HG02642 (cell line): ENCODE measurements around the gene MBLAC1.

ENCODE experiments used
- ATAC-seq: cut with Tn5 transposase; IDR thresholded peaks from one replicate; pipeline ENCODE4 v1.9.1; 2021; ENCODE audit warnings: mild to moderate bottlenecking; ENCODE audit not compliant: unreplicated experiment, poor library complexity

MBLAC1 gene

DNA sequence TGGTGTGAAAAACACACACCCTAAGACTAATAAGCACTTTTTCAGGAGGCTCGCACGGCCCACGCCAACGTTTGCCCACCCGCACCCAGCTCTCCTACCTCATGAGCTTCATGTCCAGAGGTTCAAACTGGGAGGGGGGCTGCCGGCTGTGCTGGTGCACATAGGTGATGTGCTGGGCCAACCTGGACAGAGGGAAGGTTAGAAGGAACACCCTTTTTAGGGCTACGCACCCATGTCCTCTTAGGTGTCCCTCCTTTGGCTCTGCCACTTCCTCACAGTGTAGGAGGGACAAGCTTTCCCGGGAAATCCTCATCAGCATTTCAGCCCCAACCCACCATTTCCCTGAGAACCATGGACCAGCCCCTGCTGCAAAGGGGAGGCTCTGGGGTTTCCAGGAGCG is 31.5 kb upstream of the MBLAC1 start:
- ATAC-seq = no peak

DNA sequence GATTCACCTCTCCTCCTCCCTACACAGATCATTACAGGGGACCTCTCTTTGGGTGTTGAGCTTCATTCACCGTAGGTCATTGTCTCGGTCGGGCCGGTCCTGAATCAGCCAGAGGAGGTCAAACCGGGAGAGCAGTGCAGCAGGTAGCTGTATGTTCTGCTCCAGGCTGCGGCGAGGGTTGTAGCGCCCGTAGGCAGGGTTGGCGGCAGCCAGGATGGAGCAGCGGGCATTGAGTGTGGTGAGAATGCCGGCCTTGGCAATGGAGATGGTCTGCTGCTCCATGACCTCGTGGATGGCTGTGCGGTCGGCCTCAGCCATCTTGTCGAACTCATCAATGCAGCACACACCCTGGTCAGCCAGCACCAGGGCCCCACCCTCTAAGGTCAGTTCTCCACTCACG is 31.1 kb upstream of the MBLAC1 start:
- no peak for ATAC-seq

DNA sequence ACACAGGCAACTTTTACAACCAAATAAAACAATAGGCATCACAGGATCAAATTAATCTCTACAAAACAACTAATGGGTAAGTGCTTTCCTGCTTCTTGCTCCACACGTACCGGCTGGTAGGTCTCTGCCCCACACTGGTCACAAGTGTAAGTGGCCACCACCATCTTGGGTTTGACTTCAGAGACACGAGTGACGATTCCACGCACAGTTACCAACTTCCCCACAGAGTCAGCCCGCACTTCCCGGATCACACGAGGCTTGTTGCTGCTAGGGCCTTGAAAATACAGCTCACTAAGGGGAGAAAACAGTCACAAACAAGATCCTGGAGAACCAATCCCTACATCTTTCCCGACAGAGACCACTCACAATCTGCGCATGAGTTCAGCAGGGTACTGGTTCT is 27.9 kb upstream of the MBLAC1 start:
- no peak for ATAC-seq

DNA sequence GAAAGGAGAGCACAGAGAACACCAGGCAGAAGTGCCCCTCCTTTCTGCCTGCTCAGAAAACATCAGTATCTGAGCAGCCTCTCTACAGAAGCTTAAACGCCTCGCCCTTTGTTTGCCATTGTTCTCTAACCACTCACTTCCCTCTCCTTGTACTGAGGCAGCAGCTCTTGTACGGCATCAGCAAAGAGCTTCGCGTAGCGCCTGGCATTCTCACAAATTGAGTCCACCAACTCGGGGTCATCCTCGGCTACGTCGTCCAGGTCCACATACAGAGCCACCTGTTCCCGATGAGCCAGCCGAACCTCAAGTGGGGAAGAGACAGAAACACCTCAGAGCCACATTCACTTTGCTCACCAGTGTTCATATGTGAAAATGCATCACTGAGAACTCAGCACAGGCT is 27.3 kb upstream of the MBLAC1 start:
- no peak for ATAC-seq

DNA sequence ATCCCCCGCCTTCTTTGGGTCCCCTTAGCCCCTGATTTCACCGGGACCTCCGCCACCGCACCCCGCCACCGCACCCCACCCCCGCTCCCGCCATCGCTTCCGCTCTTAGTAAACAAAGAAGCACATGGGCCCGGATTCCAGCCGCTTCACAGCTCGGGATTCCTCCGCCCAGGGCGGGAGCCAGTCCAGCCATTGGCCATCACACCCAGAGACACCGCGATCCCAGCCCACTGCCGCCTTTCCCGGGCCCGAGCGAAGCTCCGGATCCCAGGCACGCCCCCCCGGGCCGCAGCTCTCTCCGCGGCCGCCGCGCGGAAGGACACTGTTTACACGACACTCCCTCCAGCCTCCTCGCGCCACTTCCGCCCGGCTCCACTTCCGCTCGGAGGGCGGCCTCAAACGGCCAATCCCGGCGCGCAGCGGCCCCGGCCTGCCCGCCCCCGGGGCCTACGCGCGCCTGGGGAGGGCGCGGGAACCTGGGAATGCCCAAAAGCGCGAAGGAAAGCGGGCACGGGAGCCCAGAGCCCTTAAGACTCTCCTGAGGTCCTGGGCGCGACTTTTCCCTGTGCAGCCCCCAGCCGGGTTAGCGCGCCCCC is 26.2 kb upstream of the MBLAC1 start:
- ATAC-seq = peak; percentile 73

DNA sequence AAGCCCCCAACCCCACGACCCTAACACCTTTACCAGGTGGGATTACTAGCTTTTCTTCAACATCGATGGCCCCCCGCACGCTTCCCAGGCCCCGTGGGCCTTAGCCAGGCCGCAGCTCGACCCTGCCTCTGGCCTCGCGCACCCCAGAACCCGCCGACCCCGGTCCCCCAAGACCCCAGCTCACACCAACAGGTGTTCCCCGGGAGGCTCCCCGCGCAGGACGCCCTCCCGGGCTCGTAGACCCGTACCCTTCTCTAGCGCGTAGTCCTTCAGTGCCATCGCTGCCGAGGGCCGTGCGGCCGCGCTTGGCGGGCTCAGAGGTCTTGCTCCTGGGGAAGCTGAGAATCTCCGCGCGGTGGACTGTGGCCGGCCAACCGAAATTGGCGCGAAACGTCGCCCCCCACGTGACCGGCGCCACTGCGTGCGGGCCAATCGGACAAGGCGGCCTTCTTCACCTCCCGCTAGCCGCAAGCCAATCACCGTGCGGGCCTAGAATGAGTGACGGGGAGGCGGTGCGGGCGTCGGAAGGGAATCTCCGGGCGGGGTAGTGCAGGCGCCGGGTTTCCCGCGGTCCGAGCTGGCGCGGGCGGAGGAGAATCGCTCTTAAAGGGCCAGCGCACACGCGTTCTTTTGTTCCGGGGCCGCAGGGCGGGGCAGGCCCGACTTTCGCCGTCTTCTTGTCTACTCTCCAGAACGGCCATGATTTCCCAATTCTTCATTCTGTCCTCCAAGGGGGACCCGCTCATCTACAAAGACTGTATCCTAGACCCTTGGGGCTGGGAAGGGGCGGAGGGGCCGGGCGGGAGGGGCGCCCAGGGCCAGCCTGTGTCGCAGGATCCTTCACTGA is 25.5 kb upstream of the MBLAC1 start, which contains the start of the genes AP4M1 and MCM7:
TSS of gene AP4M1 (plus strand) at position 628 of the 847 bp plus-strand sequence. CDS start at position 700, 72 bp downstream.
TSS of gene MCM7 (minus strand) at position 382 of the 847 bp plus-strand sequence. CDS start at position 279, 103 bp downstream.
- peak; percentile 85 for ATAC-seq

DNA sequence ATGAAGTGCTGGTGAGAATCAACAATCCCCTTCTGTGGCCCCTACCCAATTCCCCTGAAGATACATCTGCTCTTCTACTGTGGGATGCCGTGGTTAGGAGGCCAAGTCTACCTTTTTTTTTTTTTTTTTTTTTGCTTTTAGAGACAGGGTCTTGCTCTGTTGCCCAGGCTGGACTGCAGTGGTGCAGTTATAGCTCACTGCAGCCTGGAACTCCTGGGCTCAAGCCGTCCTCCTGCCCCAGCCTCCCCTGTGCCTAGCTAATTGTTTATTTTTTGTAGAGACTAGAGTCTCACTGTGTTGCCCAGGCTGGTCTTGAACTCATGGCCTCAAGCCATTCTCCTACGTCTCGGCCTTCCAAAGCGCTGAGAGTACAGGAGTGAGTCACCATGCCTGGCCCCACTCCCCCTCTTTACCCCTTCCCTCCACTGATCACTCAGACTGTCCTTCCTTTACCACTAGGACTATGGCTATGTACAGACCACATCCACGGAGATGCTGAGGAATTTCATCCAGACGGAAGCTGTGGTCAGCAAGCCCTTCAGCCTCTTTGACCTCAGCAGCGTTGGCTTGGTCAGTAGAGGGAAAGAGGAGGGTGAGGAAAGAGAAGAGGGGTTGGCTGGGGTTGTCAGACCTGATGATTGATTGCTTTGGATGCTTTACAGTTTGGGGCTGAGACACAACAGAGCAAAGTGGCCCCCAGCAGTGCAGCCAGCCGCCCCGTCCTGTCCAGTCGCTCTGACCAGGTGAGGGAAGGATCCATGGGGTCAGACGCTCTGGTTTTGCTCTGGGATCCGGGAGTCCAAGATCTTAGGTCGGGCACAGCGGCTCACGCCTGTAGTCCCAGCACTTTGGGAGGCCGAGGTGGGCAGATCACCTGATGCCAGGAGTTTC is 23.6 kb upstream of the MBLAC1 start:
- ATAC-seq = no peak

DNA sequence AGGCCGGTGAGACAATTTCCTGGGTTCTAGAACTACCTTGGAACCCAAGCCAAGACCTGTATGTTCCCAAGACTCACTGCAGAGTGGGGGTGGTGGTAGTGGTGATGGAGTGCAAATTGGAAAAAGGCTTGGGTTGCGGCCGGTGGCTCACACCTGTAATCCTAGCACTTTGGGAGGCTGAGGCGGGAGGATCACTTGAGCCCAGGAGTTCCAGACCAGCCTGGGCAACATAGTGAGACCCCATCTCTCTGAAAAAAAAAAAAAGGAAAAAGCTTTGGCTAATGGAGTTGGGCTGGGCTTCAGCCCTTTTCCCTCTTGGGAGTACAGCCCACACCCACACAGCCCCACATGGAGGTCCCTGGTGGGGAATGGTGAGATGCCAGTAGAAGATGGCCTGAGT is 21.2 kb upstream of the MBLAC1 start:
- ATAC-seq = no peak

DNA sequence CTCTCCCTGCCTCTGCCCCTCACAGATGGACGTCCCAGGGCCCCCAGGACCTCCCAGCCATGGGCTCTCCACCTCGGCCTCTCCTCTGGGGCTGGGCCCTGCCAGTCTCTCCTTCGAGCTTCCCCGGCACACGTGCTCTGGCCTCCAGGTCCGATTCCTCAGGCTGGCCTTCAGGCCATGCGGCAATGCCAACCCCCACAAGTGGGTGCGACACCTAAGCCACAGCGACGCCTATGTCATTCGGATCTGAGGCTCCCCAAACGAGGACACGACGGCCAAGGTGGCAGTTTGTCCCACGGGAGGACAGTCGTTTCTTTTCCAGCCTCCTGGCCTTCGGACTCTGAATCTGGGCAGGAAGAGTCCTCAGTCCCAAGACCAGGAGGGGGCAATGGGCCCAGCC is 20.1 kb upstream of the MBLAC1 start:
- ATAC-seq = no peak

DNA sequence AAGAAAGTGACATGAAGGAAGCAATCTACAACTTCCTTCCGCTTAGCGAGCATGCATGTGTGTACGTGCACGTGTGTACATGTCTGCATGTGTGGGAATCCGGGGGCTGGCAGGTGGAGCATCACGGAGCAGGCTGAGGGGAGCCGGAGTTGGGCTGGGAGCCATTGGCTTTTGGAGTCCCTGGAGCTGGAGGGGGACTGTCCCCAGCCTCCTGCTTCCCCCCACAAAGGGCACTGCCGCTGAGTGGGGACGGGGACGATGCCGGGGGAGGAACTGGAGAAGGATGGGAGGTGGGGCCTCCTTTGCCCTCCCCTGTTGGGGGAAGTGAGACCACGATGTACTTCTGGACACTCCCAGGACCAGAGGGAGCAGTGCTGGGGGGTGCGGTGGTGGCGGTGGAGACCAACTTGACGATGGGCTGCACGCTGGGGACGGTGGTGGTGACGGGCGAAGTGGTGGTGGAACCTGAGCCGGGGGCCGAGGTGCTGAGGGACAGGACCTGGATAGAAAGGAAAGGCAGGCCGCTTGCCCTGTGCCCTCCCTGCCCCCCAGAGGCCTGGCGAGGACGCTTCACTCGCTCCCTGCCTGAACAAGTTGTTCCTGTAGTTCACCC is 19.5 kb upstream of the MBLAC1 start:
- no peak for ATAC-seq

DNA sequence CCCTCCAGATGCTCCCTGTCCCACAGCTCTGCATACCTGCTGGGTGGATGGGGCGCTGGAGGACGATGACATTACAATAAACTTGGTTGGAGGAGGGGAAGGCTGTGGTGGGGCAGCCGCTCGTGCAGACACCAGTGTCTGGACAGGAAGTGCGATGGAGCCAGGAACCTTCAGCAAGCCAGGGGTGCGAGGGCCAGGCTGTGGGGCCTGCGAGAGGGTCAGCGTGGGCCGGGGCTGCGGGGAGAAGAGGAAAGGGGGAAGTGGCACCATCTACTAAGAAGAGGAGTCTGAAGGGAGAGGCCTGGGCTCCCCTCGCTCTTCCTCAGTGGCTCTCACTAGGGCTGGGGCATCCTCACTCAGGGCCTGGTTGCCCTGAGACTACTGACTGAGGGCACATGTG is 18.9 kb upstream of the MBLAC1 start:
- no peak for ATAC-seq

DNA sequence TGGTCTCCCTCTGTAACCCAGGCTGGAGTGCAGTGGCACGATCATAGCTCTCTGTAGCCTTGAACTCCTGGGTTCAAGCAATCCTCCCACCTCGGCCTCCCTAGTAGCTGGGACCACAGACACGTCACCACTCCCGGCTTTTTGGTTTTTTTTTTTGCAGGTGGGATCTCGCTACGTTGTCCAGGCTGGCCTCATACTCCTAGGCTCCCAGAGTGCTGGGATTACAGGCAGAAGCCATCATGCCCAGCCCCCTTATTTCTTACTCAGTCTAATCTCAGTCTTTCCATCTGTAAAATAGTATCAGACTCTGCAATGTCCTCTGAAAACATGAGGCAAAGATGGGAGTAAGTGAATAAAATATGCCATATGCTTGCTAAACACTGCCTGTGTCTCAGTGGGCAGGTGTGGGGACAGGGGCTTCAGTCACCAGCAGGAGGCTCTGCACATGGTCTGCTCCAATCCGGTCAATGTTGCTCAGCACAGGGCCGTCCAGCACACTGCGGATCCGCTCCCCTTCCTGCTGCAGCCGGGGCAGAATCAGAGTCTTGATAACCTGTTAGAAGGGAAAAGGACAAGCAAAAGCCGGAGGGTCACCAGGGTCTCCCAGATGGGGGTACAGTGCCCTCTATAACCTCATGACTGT is 17.1 kb upstream of the MBLAC1 start:
- no peak for ATAC-seq

DNA sequence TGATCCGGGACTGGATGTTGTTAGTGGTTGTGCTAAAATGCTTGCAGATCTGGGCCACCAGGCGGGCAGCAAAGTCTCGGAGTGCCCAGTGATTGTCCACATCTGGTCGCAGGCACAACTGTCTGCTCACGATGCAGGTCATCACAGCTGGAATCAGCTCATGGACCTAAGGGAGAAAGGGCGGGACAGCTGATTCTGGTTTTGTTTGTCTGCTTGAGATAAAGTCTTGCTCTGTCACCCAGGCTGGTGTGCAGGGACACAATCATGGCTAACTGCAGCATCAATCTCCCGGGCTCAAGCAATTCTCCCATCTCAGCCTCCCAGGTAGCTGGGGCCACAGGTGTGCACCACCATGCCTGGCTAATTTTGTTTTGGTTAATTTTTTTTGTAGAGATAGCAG is 15.6 kb upstream of the MBLAC1 start:
- no peak for ATAC-seq

DNA sequence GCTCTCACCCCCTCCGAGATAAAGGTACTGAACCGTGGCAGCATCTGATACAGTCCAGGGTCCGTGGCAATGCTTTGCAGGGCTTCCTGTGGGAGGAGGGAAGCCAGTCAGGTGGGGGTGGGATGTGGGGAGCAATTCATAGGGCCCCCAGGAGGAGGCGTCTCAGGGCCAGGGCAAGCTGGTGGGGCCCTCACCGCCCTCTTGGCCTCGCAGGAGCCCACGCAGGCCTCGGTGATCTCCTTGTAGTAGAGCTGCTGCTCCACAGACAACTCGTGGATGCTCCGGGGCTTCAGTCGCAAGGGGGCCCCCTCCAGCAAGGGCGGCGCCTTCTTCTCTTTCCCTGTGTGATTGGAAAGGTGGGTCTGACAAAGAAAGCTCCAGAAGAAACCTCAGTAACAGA is 14.9 kb upstream of the MBLAC1 start:
- ATAC-seq = no peak

DNA sequence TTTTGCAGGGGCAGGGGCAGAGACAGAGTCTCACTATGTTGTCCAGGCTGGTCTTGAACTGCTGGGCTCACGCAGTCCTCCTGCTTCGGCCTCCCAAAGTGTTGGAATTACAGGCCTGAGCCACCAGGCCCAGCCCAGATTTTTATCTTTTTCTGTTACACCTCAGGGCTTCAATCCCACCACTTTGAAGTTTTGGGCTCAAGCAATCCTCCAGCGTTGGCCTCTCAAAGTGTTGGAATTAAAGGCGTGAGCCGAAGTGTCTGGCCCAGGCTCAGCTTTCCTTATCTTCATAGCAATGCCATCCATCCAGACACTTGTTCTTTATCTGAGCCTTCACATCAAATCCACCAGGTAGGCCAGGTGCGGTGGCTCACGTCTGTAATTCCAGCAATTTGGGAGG is 11.7 kb upstream of the MBLAC1 start:
- no peak for ATAC-seq

DNA sequence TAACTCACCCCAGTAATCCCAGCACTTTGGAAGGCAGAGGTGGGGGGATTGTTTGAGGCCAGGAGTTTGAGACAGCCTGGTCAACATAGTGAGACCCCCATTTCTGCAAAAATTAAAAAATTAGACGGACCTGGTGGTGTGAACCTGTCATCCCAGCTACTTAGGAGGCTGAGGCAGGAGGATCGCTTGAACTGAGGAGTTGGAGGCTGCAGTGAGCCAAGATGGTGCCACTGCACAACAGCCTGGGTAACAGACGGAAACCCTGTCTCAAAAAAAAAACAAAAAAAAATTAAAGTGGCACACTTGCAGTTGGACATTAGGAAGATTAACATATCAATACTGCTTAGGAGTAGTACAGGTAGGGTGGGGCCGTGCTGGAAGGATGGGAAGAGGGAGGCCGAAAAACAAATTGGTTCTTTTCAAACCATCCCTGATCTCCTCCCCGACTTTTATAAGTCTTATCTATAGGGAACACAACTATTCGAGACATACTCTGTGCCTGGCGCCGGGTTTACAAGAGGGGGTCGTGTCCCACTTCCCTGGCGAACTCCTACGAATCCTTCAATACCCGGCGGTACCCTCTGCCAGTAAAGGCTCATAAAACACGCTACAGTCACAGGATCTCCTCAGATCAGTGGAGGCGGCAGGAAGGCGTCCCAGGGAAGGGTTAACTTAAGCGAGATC is 8.2 kb upstream of the MBLAC1 start:
- no peak for ATAC-seq

DNA sequence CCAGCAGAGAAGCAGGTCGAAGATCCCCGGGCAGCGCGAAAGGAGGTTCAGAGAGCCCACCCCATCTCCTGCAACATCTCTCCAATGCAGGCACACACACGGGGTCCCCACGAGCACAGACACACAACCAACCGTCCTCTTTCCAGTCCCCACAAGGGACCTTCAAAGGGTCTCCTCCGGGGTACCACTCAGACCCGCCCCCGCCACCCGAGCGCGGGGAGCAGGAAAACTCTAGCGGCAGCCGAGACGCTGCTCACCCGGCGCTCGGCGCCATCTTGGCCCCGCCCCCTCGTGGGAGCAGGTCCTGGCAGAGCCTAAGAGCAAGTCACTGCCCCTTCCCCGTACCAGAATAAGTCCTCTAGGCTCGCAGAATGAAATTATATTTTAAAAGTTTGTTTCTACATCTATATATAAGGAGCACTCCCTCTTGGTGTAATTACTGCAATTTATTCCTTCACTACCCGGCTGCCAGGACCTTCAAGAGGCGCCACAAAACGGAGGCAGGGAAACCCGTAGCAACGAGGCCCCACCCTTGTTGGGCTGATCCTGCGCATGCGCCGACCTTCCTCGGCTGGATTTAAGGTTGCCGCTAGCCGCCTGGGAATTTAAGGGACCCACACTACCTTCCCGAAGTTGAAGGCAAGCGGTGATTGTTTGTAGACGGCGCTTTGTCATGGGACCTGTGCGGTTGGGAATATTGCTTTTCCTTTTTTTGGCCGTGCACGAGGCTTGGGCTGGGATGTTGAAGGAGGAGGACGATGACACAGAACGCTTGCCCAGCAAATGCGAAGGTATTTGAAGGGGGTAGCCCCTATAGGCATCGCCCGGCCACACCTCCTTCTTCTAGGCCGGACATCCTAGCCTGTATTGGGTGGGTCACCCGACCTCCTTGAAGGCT is 7.4 kb upstream of the MBLAC1 start, which contains the start of the genes CNPY4 and TAF6:
TSS of gene CNPY4 (plus strand) at position 563 of the 898 bp plus-strand sequence. CDS start at position 674, 111 bp downstream.
TSS of gene TAF6 (minus strand) at position 287 of the 898 bp plus-strand sequence. CDS start 5,149 bp downstream, outside the sequence.
- peak; percentile 82 for ATAC-seq
